Neural progenitor cell (in vitro differentiated cells): Measurements from ENCODE around the gene ALDH18A1. TPM values are rescaled to one million over a fixed set of nuclear protein-coding genes. Genes with fewer than 3 reads are reported as not detected.

Experiments used
- DNase-seq: peaks from one replicate; pipeline ENCODE4 v3.0.0-alpha.2; 2016; ENCODE audit warnings: low spot score
- H2AFZ ChIP-seq: fragments of 200-600 bp; sonication (generic); replicated peaks from 2 replicates; pipeline ENCODE4 v1.6.1; 2016; ENCODE audit warnings: antibody characterized with exemption
- H3F3A ChIP-seq: fragments of 200-600 bp; sonication (generic); 2 replicates; pipeline ENCODE4 v1.6.1; 2016; ENCODE audit warnings: antibody characterized with exemption, low read depth
- H3K27ac ChIP-seq: fragments of 200-600 bp; sonication (generic); 2 replicates; pipeline ENCODE4 v1.5.1; 2016; ENCODE audit warnings: mild to moderate bottlenecking
- H3K27me3 ChIP-seq: fragments of 200-600 bp; sonication (generic); 2 replicates; pipeline ENCODE4 v1.6.1; 2016; ENCODE audit warnings: mild to moderate bottlenecking, moderate library complexity
- H3K36me3 ChIP-seq: fragments of 200-600 bp; sonication (generic); 2 replicates; pipeline ENCODE4 v1.5.1; 2016
- H3K4me1 ChIP-seq: fragments of 200-600 bp; sonication (generic); 2 replicates; pipeline ENCODE4 v1.6.1; 2016; ENCODE audit warnings: mixed run types
- H3K4me2 ChIP-seq: fragments of 200-600 bp; sonication (generic); 2 replicates; pipeline ENCODE4 v1.6.1; 2016
- H3K4me3 ChIP-seq: fragments of 200-600 bp; sonication (generic); 2 replicates; pipeline ENCODE4 v1.5.1; 2016
- H3K79me2 ChIP-seq: fragments of 200-600 bp; sonication (generic); 2 replicates; pipeline ENCODE4 v1.6.1; 2016; ENCODE audit warnings: low read depth
- H3K9ac ChIP-seq: fragments of 200-600 bp; sonication (generic); 2 replicates; pipeline ENCODE4 v1.6.1; 2016
- H3K9me3 ChIP-seq: fragments of 200-600 bp; sonication (generic); 2 replicates; pipeline ENCODE4 v1.5.1; 2016; ENCODE audit warnings: low read depth
- H4K20me1 ChIP-seq: fragments of 200-600 bp; sonication (generic); 2 replicates; pipeline ENCODE4 v1.6.1; 2016; ENCODE audit warnings: low read depth
- H3K27ac Mint-ChIP-seq: 3 replicates; pipeline ENCODE4 v1.8.0; 2021; ENCODE audit warnings: mixed read lengths
- H3K27me3 Mint-ChIP-seq: 2 replicates; pipeline ENCODE4 v1.8.0; 2022; ENCODE audit warnings: low read depth, mild to moderate bottlenecking, inconsistent platforms, moderate library complexity, mixed read lengths; ENCODE audit not compliant: insufficient read depth
- H3K36me3 Mint-ChIP-seq: 3 replicates; pipeline ENCODE4 v1.8.0; 2021; ENCODE audit warnings: mixed read lengths
- H3K4me1 Mint-ChIP-seq: 3 replicates; pipeline ENCODE4 v1.8.0; 2021; ENCODE audit warnings: mixed read lengths
- H3K4me3 Mint-ChIP-seq: 3 replicates; pipeline ENCODE4 v1.8.0; 2021; ENCODE audit warnings: mild to moderate bottlenecking, moderate library complexity, mixed read lengths
- H3K9me3 Mint-ChIP-seq: 3 replicates; pipeline ENCODE4 v1.8.0; 2020; ENCODE audit warnings: mixed read lengths
- CTCF ChIP-seq: fragments of 200-600 bp; sonication (generic); IDR thresholded peaks from 2 replicates; pipeline ENCODE4 v1.5.1; 2017; ENCODE audit warnings: antibody characterized with exemption, mild to moderate bottlenecking
- EZH2 ChIP-seq: fragments of 200-600 bp; sonication (generic); IDR thresholded peaks from 2 replicates; pipeline ENCODE4 v1.6.1; 2017; ENCODE audit warnings: antibody characterized with exemption, mild to moderate bottlenecking, moderate library complexity
- EZH2phosphoT487 ChIP-seq: fragments of 200-600 bp; sonication (generic); IDR thresholded peaks from 2 replicates; pipeline ENCODE4 v1.6.1; 2017; ENCODE audit warnings: antibody characterized with exemption
- total RNA-seq: library from RNA; depleted of rRNA; stranded (reverse); fragments of >200 nt; gene quantifications from 2 replicates; pipeline ENCODE4 v1.2.3, GENCODE V29; 2015; ENCODE audit warnings: low replicate concordance

ALDH18A1 gene
- total RNA-seq, 1 donor from 2014 or later, result 93.7 TPM

- H3K36me3 ChIP-seq, result no peaks in the 10 kb centered on the region
Observed at GRCh38 chr10:95644901-95645300, 11.6 kb downstream of the ALDH18A1 start.

GRCh38 chr10:95640891-95641315, 15.6 kb downstream of the ALDH18A1 start:
- Mint-ChIP-seq H3K27ac (no peak overlapping the region), H3K4me1 (no peaks in the 10 kb centered on the region), H3K4me3 (no peak overlapping the region), H3K27me3 (no peaks in the 10 kb centered on the region), H3K36me3 (peaks cover 23% of the 10 kb centered on the region), H3K9me3 (no peaks in the 10 kb centered on the region)
- no peak for DNase-seq
- Histone ChIP-seq H3K4me2 (no peak overlapping the region), H3K36me3 (peaks cover 5% of the 10 kb centered on the region), H3K27me3 (no peaks in the 10 kb centered on the region), H3F3A (no peaks in the 10 kb centered on the region), H3K9ac (no peak overlapping the region), H3K9me3 (no peaks in the 10 kb centered on the region), H3K4me1 (no peaks in the 10 kb centered on the region), H3K4me3 (no peak overlapping the region), H2AFZ (no peak overlapping the region), H4K20me1 (peaks cover 5% of the 10 kb centered on the region), H3K79me2 (no peaks in the 10 kb centered on the region), H3K27ac (no peak overlapping the region)
- TF ChIP-seq EZH2phosphoT487 (no peak), EZH2 (no peak), CTCF (no peak)

More at GRCh38 chr10:95644901-95645300, 11.6 kb downstream of the ALDH18A1 start:
- no peaks in the 10 kb centered on the region for H3K4me1 Mint-ChIP-seq
- H3K9ac ChIP-seq, result no peak overlapping the region
- no peak overlapping the region for H3K27ac Mint-ChIP-seq
- H3K4me3 ChIP-seq, result no peak overlapping the region
- H3K4me3 Mint-ChIP-seq, result no peak overlapping the region
- H3K4me2 ChIP-seq, result no peak overlapping the region
- no peak for DNase-seq
- H3K9me3 ChIP-seq, result no peaks in the 10 kb centered on the region
- peaks cover 35% of the 10 kb centered on the region for H3K36me3 Mint-ChIP-seq
- H3K4me1 ChIP-seq, result no peaks in the 10 kb centered on the region
- H4K20me1 ChIP-seq, result peaks cover 5% of the 10 kb centered on the region
- no peak overlapping the region for H2AFZ ChIP-seq
- no peaks in the 10 kb centered on the region for H3K27me3 ChIP-seq
- H3K9me3 Mint-ChIP-seq, result no peaks in the 10 kb centered on the region
- no peak overlapping the region for H3K27ac ChIP-seq
- H3K27me3 Mint-ChIP-seq, result no peaks in the 10 kb centered on the region
- H3K79me2 ChIP-seq, result no peaks in the 10 kb centered on the region
- no peak for TF ChIP-seq CTCF
- no peak for TF ChIP-seq EZH2phosphoT487
- H3F3A ChIP-seq, result no peaks in the 10 kb centered on the region

- H3K36me3 Mint-ChIP-seq, result peaks cover 37% of the 10 kb centered on the region
- peaks cover 4% of the 10 kb centered on the region for H3K4me1 ChIP-seq
- peaks cover 5% of the 10 kb centered on the region for H3K36me3 ChIP-seq
- H3K27me3 Mint-ChIP-seq, result no peaks in the 10 kb centered on the region
- no peak overlapping the region for H3K27ac ChIP-seq
- no peak overlapping the region for H3K27ac Mint-ChIP-seq
- H3K79me2 ChIP-seq, result no peaks in the 10 kb centered on the region
- no peaks in the 10 kb centered on the region for H3F3A ChIP-seq
- no peaks in the 10 kb centered on the region for H3K9me3 Mint-ChIP-seq
- no peak for DNase-seq
- no peak overlapping the region for H3K4me2 ChIP-seq
- H3K9ac ChIP-seq, result no peak overlapping the region
- H3K9me3 ChIP-seq, result no peaks in the 10 kb centered on the region
- no peak overlapping the region for H2AFZ ChIP-seq
- no peaks in the 10 kb centered on the region for H4K20me1 ChIP-seq
- H3K27me3 ChIP-seq, result no peaks in the 10 kb centered on the region
- H3K4me3 Mint-ChIP-seq, result no peak overlapping the region
- H3K4me1 Mint-ChIP-seq, result no peaks in the 10 kb centered on the region
- TF ChIP-seq CTCF (no peak), EZH2 (no peak), EZH2phosphoT487 (no peak)
- no peak overlapping the region for H3K4me3 ChIP-seq
Observed at GRCh38 chr10:95637911-95638310, 18.6 kb downstream of the ALDH18A1 start.
